GM11168 (cell line): ENCODE results near the gene VPS33A.
"Not testable (repeated sequence)": the region's sequence is repeated elsewhere in the genome, so short reads cannot be mapped to it uniquely, and the experiment has no call there.

Experiments used
- in situ Hi-C: fragments of 300-500 bp; cut with MboI; formaldehyde crosslinking; loops from one replicate; pipeline ENCODE4 v1.12.0; 2022; ENCODE audit warnings: low sequenced_read_pairs; ENCODE audit not compliant: unreplicated experiment

VPS33A gene

DNA sequence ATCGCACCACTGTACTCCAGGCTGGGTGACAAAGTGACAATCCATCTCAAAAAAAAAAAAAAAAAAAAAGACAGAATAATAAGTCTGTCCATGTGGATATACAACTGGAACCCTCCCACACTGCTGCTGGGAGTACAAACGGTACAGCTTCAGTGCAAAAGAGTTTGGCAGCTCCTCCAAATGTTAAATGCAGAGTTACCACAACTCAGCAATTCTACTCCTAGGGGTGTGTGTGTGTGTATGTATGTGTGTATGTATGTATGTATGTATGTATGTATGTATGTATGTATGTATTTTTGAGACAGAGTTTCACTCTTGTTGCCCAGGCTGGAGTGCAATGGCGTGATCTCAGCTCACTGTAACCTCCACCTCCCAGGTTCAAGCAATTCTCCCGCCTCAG, 7.4 kb downstream of the VPS33A start:
- in situ Hi-C loops: not testable (repeated sequence)

DNA sequence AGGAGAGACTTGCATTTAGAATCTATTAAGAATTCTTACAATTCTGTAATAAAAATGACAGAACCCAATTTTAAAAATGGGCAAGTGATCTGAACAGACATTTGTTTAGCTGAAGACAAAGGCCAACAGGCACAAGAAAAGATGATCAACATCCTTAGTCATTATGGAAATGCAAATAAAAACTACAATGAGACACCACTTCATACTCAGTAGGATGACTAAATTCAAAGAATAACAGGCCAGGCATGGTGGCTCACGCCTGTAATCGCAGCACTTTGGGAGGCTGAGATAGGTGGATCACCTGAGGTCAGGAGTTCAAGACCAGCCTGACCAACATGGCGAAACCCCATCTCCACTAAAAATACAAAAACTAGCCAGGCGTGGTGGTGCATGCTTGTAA, 7.8 kb downstream of the VPS33A start:
- in situ Hi-C loops: not testable (repeated sequence)

DNA sequence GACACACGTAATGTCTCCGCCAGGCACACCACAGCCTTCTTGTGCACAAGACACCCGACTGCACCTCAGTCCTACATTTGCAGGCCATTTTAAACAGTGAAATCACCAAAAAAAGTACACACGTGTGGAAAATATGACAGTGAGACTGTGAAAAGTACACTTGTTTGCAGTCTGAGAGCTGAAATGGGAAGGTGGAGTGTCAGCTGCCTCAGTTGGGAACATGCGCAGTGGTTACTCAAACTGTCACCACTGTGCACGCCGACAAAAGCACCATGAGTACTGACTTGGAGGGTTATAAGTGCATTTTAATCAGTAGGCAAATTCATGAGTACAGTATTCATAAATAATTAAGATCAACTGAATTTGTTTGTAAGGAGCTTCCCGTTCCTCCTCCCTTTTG, 15.8 kb downstream of the VPS33A start:
- in situ Hi-C loops: no loop called here

DNA sequence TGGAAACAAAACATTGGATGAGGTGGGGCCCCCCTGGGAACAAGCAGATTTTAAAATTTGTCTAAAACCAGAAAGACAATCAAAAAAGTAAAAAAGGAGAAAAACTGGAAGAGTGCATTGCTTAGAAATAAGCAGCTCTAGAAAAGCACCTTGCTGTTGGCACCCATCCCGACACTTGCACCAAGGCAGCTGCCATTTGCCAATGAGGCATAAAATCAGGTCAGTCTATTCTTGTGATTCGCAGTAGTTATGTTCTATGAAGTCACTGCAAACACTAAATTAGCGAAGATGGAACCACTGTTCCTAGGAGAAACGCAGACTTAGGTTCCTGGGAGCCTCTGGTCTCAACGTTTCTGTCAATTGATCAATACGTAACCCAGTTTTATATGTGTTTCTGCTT, 16.2 kb downstream of the VPS33A start:
- in situ Hi-C loops: no loop called here

DNA sequence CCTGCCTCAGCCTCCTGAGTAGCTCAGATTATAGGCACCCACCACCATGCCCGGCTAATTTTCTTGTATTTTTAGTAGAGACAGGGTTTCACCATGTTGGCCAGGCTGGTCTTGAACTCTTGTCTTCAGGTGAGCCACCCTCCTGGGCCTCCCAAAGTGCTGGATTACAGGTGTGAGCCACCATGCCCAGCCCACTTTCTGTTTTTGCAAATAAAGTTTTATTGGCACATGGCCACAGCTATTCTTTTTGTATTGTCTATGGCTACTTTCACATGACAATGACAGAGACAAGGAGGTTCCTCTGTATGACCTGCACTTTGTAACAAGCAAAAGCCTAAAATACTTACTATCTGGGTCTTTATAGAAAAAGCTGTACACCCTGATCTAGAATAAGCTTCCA, 20.7 kb downstream of the VPS33A start:
- in situ Hi-C loops: no loop called here

DNA sequence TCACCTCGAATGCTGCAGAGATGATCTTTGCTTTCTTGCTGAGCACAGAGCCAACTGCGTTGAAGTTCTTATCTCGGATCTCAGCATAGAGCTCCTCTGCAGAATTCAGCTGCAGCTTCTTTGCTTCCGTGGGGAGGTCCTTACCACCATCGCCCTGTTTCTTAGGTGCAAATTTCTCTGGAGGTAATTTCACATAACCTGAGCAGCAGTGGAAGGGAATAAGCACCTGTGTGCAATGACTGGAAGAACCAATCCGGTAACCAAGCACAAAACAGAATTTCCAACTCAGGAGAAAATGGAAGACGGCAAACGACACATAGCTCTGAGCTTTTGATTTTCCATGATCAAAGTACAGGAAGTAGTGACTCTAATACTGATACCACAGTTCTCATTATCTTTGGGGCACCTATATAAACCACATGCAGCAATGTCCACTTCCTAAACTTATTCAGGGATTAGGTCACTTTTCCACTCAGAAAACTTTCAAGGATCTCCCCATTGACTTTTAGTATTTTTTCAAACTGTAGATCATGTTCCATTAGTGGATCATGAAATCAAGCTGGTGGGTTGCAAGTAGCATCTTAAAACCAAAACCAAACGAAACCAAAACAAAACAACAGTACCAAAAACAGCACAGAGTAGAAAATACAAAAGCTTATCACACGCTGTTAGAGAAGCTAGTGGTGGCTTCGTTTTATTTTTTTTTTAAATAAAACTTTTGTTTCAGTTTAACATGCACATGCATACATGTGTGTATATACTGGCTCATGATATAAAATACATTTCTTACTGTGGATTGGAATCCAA, 21.5 kb downstream of the VPS33A start:
- in situ Hi-C loops: no loop called here

DNA sequence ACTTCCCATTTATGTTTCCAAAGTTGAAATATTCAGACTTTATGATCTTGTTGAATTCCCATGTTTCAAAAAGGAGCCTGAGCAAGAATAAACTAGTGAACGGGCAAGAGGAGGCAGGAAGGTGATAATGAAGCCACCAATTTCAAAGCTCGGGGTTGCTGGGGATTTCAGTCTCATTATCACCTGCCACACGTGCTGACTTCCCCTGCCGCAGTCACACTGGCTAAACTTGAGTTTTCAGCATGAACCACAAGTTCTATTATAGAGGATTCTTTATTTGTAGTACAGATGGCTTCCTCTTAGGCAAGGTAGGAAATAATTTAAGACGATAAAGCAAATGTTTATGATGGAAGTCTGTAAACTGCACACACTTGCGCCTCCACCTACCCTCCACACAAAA, 22.3 kb downstream of the VPS33A start:
- in situ Hi-C loops: no loop called here

DNA sequence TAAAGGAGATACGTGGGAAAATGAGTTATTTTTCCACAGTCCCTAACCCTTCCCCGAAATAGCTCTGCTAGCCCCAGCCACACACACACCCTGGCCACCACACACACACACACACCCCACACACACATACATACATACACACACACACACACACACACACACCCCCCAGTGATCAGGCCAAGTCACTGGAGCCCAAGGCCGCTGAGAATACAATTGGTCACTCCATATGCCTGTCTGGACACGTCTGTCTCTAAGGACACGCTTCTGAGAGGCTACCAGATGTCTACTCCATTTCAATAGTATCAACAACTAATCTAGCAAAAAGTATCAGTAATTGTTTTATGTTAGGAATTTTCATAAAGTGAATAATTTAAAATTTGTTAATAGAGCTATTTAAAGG, 27.4 kb downstream of the VPS33A start:
- in situ Hi-C loops: no loop called here

DNA sequence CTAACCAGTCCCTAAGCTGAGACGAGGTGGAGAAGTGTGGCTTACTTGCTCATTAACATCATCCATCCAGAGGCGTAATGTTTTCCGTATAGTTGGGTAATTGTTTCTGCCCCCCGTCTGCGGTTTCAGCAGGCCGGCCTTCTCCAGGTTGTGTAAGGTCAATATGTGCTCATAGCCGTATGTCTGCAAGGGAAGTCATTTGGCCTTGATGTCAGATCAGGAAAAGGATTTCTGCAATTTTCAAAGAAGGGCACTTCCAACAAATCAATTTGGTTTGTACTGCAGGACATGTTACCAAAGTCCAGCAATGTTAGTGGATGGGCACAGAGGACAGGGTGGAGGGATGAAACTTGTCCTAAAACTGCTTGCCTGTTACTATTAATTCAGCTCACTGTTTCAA, 30.6 kb downstream of the VPS33A start:
- in situ Hi-C loops: no loop called here

DNA sequence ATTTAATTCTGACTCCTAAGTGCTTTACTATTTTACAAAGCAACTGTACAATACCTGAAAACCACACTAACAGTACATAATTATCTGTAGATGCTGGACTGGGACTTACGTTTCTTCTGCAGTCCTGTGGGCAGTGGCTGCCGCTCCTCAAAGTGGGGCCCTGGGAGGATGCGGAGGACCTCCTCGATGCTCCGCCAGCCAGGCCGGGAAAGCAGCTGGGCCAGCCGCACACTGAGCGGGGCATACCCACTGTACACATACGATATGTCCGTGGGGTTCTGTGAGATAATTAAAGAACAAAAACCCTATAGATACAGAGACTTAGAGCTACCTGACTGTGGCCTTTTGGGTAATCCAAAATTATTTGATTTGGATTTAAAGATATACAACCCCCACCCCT, 33.6 kb downstream of the VPS33A start:
- in situ Hi-C loops: no loop called here

DNA sequence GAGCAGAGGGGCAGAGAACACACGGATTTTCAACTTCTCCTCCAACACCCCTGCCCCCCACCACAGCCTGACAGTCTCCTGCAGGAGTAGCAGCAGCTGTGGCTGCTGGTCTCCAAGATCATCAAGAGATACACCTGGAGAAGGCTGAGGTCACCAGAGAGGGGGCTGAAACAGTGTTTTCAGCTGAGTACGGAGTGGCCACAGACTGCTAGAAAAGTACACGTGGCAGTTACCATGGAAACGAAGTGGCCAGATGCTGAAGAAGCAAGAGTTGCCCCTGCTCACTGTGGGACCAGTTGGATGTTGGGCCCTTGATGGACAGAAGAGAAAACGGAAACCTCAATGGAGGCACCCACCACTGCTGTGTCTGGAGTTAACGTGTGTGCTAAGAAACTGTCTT, 35.5 kb downstream of the VPS33A start:
- in situ Hi-C loops: no loop called here

DNA sequence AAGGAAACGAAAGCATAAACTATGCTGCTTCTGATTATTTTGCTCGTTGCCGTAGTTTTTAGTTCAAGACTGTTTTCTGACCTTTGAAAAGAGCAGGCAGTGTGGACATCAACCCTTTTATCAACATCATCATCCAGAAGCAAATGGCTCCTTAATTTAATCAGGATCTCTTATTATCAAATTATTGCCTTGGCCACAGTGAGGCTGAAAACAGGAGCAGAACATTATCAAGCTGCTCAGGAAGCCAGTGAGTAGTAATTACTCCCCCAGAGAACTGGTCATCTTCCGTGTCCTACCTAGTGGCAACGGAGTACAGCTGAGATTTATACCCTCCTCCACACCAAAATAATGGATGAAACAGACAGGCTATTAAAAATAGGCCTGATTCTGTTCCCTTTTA, 38.2 kb downstream of the VPS33A start:
- in situ Hi-C loops: no loop called here

DNA sequence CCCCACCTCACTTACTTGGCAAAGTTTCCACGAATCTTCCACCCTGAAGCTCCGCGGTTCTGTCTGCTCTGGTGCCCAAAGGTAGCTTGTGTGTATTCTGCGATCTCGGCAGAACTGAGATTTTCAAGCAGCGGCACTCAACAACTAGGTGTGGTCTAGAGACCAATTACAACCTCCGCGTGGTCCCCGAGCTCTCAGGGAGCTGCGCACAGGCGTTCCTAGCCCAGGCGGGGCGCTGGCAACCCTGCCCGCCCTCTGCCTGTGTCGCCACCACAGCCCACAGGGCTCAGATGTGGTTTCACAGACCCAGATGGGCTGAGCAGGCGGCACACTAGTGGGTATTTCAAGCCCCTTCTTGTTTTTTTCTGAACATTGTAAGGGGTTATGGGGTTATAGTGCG, 39.0 kb downstream of the VPS33A start:
- in situ Hi-C loops: no loop called here

DNA sequence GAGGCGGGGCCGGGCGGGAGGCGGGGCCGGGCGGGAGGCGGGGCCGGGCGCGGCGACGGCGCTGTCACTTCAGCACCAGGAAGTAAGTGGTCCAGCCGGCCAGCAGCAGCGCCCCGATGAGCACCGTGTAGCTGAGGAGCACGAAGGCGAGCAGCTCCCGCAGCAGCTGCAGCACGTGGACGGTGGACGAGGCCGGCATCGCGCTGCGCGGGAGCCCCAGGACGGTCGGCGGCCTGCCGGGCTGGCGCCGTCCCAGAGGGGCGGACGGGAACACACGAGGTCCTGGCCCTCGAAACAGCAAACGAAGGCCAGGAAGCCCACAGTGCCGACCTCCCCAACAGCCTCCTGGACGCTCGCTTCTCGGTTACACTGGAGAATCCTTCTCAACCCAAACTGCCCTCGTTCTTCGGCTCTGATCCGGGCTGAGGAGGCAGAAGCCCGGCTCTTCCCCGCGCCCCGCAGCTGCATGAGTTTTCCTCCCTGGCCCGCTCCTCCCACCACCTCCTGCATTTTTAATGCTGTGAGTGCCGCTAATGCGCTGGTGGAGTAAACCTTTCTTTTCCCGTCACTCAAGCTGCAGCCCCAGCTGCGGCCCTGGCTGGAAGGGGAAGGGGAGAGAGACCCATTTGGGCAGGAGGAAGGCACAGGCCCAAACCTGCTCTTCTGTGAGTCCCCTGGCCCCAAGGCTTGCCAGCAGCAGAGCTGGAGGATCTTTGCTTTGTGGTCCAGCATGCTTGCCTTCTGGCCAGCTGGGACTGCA, 39.7 kb downstream of the VPS33A start:
- in situ Hi-C loops: no loop called here

DNA sequence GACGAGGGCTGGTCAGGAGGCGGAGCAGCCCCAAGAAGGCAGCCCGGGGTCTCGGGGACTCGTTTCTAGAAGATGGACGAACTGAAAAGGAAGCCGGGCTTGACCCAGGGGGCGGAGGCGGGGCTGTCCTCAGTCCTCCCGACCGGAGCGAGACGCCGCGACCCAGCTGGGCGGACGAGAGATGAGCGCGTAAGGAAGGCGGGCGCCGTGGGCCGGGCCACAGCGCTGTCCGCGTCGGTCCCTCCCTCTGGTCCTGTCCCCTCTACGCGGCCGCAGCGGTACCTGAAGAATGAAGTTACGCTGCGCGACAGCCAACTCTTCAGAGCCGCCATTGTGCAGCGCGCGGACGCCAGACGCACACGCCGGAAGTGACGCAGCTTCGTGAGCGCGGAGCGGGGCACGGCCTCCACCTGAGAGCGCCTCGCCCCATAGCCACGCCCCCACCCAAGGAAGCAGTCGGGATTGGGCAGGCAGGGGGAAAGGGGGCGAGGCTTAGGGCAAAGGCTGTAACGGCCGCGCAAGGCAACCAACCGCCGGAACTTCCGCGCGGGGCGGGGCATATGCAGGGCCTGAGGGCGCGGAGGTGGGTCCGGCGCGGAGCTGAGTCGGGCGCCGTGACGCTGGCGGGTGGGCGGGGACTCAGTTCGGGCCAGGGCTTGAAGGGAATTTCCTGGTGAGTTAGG, 40.5 kb downstream of the VPS33A start, which contains the start of gene DIABLO:
TSS of gene DIABLO (minus strand) at position 370 of the 683 bp plus-strand sequence. CDS start at position 332, 38 bp downstream.
- in situ Hi-C loops: no loop called here

DNA sequence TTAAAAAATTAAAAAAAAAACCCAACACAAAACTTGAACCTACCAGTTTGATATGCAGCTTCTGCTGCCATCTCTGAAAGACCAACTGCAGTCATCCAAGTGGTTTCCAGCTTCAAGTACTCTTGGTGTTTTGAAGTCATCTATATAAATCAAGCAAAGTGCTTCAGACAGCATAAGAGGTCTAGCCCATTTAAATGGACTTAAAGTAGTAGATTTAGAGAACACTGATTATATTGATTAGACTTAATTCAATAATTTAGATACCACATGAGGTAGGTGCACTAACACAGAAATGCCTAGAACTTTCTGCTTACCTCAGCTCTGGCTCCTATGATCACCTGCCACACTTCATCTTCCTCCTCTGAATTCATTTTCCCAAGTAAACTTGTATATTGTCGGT, 49.8 kb downstream of the VPS33A start:
- in situ Hi-C loops: no loop called here

DNA sequence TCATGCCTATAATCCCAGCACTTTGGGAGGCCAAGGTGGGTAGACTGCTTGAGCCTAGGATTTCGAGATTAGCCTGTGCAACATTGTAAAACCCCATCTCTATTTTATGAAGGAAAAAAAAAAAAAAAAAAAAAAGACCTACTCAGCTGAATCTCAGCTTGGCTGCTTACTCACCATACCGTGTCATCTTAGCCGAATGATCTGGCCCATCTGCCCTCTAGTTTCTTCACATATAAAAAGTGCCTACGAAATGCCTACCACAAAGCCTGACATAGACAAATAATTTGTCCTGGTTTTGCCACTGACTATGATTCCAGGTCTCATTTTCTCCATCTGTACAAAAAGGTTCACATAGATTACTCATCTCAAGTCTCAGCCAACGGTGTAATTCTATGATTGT, 50.5 kb downstream of the VPS33A start:
- in situ Hi-C loops: no loop called here

DNA sequence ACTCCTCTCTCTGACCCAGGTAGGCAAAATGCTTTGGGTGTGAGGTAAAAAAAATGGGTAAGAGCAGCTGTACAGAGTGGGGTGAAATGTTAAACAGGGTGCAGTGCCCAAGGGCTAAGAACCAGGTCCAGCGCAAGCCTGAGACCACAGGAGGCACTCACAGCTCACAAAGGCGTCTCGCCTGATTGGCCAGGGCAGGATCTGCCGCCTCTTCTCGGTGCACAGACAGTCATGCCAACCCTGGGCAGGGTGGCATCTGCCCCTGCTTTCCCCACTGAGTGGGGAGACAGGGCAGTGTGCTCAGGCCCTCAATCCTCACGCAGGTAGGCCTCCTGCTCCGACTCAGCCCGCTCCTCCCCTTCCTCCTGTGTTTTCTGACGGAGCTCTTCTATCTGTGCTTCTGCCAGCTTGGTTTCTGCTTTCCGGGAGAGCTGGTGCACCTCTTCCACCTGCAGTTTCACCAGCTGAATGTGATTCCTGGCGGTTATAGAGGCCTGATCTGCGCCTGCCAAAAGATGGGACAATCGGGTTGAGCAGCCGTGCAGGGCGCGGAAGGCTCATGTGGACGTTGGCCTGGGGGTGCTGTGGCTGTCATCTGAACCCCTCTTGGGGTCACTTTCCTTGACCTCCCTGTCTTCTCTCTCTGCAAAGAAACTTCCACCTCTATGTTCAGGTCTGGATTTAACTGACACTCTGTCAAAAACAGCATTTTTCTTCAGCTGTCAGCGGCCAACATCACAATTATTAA, 58.0 kb downstream of the VPS33A start:
- in situ Hi-C loops: no loop called here

DNA sequence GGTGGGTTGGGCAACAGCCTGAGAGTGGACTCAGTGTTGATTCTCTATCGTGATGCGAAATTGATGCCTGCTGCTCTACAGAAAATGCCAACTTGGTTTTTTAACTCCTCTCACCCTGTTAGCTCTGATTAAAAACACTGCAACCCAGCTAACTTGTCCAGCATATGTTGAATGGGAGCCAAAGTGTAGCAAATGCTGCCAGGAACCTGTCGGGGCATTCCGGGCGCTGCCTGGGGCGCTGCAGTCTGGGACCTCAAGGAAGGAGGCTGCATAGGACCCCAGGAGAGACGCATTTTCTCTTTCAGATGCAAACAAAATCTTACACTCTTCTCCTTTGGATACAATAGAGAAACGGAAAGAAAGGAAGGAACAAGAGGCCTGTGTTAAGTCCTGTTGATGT, 58.9 kb downstream of the VPS33A start:
- in situ Hi-C loops: no loop called here

DNA sequence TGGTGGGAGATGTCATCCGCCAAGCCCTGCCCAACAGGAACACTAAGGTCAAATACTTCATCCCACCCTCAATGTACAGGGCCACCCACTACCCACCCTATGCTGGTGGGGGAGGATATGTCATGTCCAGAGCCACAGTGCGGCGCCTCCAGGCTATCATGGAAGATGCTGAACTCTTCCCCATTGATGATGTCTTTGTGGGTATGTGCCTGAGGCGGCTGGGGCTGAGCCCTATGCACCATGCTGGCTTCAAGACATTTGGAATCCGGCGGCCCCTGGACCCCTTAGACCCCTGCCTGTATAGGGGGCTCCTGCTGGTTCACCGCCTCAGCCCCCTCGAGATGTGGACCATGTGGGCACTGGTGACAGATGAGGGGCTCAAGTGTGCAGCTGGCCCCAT, 59.3 kb downstream of the VPS33A start:
- in situ Hi-C loops: no loop called here
